SH-SY5Y (cell line): Measurements from ENCODE around the gene UPF3A.

Experiments
- GATA2 ChIP-seq: IDR thresholded peaks from 2 replicates; pipeline ENCODE4 v1.6.1; 2011; ENCODE audit warnings: mild to moderate bottlenecking, low read depth, low read length
- GATA3 ChIP-seq: IDR thresholded peaks from 2 replicates; pipeline ENCODE4 v1.6.1; 2011; ENCODE audit warnings: low read depth, mild to moderate bottlenecking, low read length, moderate library complexity

UPF3A gene, protein sequence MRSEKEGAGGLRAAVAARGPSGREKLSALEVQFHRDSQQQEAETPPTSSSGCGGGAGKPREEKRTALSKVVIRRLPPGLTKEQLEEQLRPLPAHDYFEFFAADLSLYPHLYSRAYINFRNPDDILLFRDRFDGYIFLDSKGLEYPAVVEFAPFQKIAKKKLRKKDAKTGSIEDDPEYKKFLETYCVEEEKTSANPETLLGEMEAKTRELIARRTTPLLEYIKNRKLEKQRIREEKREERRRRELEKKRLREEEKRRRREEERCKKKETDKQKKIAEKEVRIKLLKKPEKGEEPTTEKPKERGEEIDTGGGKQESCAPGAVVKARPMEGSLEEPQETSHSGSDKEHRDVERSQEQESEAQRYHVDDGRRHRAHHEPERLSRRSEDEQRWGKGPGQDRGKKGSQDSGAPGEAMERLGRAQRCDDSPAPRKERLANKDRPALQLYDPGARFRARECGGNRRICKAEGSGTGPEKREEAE

GRCh38 chr13:114281351-114282040 lies at the start of gene UPF3A:
UPF3A (plus strand) TSS chr13:114281601; CDS start chr13:114281640, 39 bp downstream.
- TF ChIP-seq GATA3, result no peak
- no peak for TF ChIP-seq GATA2

DNA sequence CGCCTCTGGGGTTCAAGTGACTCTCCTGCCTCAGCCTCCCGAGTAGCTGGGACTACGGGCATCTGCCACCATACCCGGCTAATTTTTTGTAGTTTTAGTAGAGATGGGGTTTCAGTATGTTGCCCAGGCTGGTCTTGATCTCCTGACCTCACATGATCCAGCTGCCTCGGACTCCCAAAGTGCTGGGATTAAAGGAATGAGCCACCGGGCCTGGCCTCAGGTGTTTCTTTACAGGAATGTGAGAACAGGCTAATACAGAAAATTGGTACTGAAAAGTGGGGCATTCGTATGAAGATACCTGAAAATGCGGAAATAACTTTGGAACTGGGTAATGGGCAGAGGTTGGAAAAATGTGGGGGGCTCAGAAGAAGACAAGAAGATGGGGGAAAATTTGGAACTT lies 49.5 kb upstream of the UPF3A start:
- TF ChIP-seq GATA2, result no peak
- no peak for TF ChIP-seq GATA3

DNA sequence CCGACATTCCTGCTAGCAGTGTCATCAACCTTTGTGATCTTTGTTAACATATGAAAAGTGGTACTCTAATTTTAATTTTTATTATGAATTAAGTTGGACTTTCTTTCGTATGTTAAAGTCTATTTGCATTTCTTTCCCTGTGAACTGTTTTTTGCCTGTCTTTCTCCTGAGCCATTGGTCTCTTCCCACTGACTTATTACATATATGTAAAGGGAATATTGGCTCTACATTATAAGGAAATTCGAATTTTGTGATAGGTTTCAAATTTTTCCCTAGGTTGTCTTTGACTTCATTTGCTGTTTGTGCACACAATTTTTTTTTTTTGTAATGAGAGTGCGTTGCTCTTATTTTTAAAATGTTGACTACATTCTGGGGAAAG lies 47.1 kb upstream of the UPF3A start:
- TF ChIP-seq GATA2 (no peak), GATA3 (no peak)

DNA sequence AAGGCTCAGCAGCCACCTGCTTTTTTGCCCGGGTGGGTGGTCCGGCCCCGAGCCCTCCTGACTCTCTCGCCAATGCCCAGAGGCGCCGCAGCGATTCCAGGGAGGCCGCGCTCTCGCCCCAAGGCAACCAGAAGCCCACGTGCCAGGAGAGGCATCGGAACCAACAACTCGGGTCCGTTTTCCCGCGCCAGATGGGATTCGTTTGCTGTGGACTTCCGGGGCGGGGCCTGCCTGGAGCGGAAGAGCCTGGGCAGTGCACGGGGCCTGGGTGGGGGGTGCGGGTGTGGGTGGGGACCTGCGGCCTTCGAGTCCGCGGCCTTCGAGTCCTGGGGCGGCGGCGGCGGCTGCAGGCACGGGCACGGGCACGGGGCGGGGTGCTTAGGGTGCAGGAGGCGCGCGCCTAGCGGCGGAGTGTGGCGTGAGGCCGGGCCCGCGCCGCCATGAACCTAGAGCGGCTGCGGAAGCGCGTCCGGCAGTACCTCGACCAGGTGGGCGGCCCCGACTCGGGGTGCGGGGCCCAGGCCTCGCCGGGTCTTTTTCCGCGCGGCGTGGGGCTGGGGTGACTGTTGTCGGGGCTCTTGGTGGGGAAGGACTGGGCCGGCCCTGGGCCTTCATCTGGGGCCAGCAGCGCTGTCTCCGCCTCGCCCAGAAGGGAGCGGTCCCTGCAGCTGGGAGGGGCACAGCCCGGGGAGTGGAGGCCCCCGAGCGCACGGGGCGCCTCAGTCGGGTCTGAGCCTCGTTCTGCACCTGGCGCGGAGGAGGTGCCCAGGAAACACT lies 46.6 kb upstream of the UPF3A start, which contains the start of gene CDC16:
Gene CDC16 (plus strand): TSS at position 253 of the 777 bp plus-strand sequence. CDS start 188 bp downstream, at position 441.
- TF ChIP-seq GATA3 (no peak), GATA2 (no peak)

DNA sequence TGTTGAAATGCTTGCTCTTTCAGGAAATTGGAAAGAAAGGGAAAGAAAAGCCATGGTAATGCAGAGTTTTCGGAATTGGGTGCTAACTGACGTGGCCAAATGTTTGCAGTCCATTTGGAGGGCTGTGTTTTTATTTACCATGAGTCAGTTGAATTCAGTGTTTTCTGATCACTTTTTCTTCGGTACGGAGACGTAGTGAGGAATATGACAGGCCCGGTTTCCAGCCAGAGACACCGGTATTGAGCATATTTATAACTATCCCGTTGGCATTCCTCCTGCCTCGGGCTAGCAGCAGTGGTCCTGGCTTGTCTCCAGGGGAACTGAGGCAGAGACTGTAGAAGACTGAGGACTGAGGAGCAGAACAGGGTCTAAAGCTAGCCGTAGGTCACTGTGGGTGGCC lies 45.7 kb upstream of the UPF3A start:
- TF ChIP-seq GATA3 (no peak), GATA2 (no peak)

- TF ChIP-seq GATA3 (no peak), GATA2 (no peak)
Measured at GRCh38 chr13:114236227-114236626, 45.2 kb upstream of the UPF3A start.

DNA sequence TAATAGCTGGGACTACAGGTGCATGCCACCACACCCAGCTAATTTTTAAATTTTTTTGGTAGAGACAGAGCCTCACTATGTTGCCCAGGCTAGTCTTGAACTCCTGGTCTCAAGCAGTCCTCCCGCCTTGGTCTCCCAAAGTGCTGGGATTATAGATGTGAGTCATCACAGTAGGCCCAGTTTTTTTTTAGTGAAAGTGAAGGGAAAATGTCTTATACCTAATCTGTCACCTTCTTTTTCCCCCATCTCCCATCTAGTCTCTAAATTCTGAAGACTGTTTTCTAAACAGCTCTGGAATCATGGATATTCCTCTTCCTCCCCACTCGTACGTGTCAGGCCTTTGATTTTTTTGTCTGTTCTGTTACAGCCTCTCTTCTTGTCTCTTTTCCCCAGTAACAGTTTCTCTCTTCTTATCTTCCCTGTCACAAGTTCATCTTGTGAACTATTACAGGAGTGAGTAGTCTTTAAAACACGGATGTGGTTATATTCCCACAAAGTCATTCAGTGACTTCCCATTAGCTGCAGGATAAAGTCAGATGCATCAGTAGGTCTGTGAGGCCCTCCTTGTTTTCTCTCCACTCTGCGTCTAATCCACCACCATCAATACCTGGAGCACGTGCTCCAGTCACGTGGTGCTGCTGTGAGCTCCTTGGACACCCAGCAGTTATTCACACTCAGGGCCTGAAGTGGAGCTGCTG lies 43.8 kb upstream of the UPF3A start:
- TF ChIP-seq GATA2 (no peak), GATA3 (no peak)

DNA sequence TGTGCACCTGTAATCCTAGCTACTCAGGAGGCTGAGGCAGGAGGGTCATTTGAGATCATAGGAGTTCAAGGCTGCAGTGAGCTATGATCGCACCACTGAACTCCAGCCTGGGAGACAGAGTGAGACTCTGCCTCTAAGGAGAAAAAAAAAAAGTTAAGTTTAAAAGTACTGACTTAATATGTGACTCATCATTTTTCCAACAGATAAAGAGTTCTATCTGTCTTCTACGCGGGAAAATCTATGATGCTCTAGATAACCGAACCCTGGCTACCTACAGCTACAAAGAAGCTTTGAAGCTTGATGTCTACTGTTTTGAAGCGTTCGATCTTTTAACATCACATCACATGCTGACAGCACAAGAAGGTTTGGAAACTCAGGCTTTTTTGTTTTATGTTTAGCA lies 39.5 kb upstream of the UPF3A start:
- no peak for TF ChIP-seq GATA2
- no peak for TF ChIP-seq GATA3

GRCh38 chr13:114243971-114244370 lies 37.4 kb upstream of the UPF3A start:
- TF ChIP-seq GATA2, result no peak
- no peak for TF ChIP-seq GATA3

- TF ChIP-seq GATA2, result no peak
- no peak for TF ChIP-seq GATA3
Measured at GRCh38 chr13:114244637-114245036, 36.8 kb upstream of the UPF3A start.

DNA sequence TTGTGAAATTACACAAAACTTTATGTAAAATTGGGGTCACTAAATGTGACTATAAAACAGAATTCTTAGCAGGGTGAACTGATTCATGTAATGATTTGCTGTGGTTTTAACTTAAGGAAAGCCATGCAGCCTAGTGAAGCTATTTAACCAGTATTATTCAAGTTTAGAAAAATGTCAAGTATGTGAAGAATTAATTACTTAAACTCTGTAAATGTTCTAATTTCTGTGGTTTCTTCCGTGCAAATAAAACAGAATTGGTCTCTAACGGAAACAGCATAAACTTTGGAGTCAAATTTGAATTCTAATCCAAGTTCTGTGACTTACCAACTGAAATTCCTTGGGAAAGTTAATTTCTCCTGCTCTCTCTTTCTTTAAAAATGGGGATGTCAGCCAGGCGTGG lies 33.4 kb upstream of the UPF3A start:
- TF ChIP-seq GATA3 (no peak), GATA2 (no peak)

- TF ChIP-seq GATA2 (no peak), GATA3 (no peak)
Measured at GRCh38 chr13:114249077-114249476, 32.3 kb upstream of the UPF3A start.

GRCh38 chr13:114256547-114256946 lies 24.9 kb upstream of the UPF3A start:
- TF ChIP-seq GATA2 (no peak), GATA3 (no peak)

DNA sequence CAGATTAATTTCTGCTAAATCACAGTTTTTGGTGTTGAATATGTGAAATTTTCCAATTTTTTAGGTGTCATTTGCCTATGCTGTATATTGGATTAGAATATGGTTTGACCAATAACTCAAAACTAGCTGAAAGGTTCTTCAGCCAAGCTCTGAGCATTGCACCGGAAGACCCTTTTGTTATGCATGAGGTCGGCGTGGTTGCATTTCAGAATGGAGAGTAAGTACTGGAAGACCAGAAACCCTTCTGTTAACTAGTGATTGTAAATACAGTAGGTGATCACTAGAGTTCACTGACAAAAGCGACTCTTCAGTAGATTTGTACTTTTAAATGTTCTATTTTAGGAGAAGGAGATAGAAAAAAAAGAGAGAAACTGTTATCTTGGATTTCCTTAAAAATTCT lies 24.4 kb upstream of the UPF3A start:
- TF ChIP-seq GATA2 (no peak), GATA3 (no peak)

- TF ChIP-seq GATA3 (no peak), GATA2 (no peak)
Measured at GRCh38 chr13:114258589-114258988, 22.8 kb upstream of the UPF3A start.
